ENCODE measurements around the gene SPECC1L.
"Not testable (repeated sequence)": the region's sequence is repeated elsewhere in the genome, so short reads cannot be mapped to it uniquely, and the experiment has no call there.

DNA sequence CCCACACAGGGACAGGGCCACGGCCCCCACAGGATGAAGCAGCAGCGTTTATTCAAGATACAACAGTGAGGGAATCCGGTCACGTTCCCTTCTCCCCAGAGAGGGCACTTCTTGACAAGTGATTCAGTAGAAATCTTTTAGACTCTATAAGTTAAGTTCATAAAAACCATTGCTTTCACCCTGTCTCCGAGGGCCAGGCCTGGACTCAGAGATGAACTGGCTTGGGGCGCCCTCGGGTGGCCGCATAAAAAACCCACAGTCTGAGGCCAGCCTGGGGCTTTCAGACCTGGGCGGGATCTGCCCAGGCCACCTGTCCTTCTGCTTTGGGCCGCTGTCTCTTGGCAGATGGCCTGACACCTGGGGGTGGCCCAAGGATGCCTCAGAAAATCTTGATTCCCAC, 11.2 kb upstream of the SPECC1L start:
- TF ChIP-seq, protein P1, sequence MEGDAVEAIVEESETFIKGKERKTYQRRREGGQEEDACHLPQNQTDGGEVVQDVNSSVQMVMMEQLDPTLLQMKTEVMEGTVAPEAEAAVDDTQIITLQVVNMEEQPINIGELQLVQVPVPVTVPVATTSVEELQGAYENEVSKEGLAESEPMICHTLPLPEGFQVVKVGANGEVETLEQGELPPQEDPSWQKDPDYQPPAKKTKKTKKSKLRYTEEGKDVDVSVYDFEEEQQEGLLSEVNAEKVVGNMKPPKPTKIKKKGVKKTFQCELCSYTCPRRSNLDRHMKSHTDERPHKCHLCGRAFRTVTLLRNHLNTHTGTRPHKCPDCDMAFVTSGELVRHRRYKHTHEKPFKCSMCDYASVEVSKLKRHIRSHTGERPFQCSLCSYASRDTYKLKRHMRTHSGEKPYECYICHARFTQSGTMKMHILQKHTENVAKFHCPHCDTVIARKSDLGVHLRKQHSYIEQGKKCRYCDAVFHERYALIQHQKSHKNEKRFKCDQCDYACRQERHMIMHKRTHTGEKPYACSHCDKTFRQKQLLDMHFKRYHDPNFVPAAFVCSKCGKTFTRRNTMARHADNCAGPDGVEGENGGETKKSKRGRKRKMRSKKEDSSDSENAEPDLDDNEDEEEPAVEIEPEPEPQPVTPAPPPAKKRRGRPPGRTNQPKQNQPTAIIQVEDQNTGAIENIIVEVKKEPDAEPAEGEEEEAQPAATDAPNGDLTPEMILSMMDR (IDR thresholded peaks at IDR 0.05 in 2 of 3, conservative IDR thresholded peaks at IDR 0.05 in 1 of 3; ENCODE audit: borderline replicate concordance in 1 of 3, insufficient read depth in 1 of 3, low read depth in 2 of 3, low read length in 2 of 3), result peak; percentile 40 to 63 (median 45); a peak in 4 of 6 replicates
- not testable (repeated sequence) for TF ChIP-seq EZH2 (IDR thresholded peaks at IDR 0.05); POLR2AphosphoS5 (IDR thresholded peaks at IDR 0.05; ENCODE audit: low read depth, low read length); ZFX (IDR thresholded peaks at IDR 0.05); FOSL1 (IDR thresholded peaks at IDR 0.05; ENCODE audit: low read depth); YY1 (IDR thresholded peaks at IDR 0.05; ENCODE audit: extremely low read depth, insufficient replicate concordance, low read depth, low read length); EZH2phosphoT487 (IDR thresholded peaks at IDR 0.05; ENCODE audit: borderline replicate concordance); EGR1 (IDR thresholded peaks at IDR 0.05; ENCODE audit: low read depth); POLR2A (IDR thresholded peaks at IDR 0.05; ENCODE audit: borderline replicate concordance, extremely low read depth, insufficient read depth, insufficient read length)
- TF ChIP-seq, protein P2, sequence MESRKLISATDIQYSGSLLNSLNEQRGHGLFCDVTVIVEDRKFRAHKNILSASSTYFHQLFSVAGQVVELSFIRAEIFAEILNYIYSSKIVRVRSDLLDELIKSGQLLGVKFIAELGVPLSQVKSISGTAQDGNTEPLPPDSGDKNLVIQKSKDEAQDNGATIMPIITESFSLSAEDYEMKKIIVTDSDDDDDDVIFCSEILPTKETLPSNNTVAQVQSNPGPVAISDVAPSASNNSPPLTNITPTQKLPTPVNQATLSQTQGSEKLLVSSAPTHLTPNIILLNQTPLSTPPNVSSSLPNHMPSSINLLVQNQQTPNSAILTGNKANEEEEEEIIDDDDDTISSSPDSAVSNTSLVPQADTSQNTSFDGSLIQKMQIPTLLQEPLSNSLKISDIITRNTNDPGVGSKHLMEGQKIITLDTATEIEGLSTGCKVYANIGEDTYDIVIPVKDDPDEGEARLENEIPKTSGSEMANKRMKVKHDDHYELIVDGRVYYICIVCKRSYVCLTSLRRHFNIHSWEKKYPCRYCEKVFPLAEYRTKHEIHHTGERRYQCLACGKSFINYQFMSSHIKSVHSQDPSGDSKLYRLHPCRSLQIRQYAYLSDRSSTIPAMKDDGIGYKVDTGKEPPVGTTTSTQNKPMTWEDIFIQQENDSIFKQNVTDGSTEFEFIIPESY (IDR thresholded peaks at IDR 0.05; ENCODE audit: extremely low read depth, insufficient replicate concordance, low read length), result not testable (repeated sequence)
